NCI-H774 (cell line): ENCODE data around the gene VCL.

Experiments used
- DNase-seq: peaks from one replicate; lab custom pipeline; 2025; lab: John Stamatoyannopoulos, UW

Gene VCL

DNA sequence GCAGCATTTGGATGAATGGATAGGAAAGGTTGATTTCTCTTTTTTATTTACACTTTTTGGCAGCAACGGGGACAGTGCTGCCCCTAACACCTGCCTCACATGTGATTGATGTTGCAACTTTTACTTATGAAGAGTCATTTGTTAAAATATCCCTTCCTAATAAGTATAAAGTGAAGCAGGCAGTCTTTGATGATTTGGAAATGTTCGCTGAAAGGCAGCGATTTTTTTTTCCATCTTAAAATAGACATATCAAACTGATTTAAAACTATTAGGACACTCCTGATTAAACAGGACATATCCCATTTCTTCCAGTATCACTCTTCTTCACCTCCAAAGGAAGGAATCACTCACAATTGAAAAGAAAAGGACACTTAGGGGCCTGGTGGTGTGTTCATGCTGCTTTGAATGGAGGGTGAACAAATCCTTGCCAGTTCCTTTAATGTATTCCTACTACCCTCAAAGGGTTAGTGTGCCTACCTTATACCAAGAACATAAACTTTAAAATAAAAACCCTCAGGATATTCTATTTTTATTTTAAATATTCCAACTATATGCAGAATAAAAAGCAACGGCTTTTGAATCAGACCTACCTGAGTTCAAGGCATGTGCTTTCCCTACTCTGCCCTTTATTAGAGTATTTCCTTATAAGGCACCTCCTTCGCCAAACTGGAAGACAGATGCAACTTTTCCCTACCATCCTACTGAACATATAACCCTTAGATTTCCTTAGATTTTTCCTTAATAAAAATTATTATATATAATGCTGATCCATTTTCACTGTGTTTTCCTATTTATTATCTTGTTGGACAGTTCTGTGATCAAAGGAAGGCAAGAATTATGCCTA lies 154.2 kb downstream of the VCL start:
- DNase-seq: no peak

DNA sequence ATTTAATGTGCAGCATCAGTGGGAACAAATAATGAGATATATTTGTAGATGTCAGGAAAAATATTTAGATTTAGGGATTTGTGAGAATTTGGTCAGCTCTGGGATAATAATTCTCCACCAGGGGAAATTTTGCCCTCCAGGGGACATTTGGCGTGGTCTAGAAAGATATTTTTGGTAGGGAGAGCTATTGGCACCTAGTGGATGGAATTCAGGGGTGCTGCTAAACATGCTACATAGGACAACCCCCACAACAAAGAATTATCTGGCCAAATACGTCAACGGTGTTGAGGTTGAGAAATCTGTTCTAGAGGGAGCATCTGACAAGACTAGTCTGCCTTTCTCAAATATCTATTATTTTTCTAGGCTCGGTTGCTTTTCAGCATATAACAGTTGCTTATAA lies 155.2 kb downstream of the VCL start:
- DNase-seq: no peak

DNA sequence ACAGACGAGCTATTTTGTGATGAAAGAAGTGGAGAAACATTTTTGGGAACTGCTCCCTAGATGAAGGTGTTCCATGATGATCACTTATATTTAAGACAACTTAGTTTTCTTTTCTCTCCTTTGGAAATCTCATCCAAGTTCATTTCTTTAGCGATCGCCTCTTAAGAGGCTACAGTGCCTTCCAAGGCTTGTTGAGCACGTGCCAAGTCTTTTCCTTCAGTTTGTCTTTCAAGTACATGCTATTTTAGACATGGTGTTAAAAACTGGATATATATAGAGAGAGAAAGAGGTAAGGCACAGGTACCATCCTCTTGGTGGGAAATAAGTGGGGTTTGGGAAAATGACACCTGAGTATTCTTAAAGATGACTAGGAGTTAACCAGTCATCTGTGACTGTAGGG lies 155.8 kb downstream of the VCL start:
- DNase-seq: no peak

DNA sequence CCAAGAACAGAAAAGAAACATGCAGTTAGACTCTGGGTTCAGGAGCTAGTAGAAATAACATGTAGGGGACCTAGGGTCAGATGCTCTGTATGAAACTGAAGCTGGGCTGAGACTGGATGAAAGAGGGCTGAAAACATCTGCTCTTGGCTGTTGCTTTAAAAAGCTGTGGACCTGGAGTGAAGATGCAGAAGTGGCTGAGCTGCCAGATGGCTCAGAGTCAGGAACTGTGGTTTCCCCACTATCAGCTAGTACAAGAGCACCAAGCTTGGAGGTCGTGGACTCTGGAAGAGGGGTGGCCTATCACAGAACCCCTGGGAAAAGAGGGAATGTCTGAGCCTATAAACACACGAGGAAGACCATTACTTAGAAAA lies 159.0 kb downstream of the VCL start:
- no peak for DNase-seq

DNA sequence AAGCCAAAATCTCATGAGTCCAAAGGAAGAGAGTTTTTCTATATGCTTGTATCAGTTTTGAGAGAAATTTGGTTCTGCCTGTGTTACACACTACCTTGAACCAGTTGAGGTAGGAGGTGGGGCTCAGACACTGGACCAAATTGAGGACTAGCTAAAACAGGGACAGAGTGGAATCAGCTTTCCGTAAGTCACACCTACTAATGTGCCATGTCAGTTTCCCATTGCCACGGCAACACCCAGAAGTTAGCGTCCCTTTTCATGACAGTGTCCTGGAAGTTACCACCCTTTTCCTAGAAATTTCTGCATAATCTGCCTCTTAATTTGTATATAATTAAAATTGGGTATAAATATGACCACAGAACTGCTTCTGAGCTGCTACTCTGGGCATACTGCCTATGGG lies 162.1 kb downstream of the VCL start:
- no peak for DNase-seq

DNA sequence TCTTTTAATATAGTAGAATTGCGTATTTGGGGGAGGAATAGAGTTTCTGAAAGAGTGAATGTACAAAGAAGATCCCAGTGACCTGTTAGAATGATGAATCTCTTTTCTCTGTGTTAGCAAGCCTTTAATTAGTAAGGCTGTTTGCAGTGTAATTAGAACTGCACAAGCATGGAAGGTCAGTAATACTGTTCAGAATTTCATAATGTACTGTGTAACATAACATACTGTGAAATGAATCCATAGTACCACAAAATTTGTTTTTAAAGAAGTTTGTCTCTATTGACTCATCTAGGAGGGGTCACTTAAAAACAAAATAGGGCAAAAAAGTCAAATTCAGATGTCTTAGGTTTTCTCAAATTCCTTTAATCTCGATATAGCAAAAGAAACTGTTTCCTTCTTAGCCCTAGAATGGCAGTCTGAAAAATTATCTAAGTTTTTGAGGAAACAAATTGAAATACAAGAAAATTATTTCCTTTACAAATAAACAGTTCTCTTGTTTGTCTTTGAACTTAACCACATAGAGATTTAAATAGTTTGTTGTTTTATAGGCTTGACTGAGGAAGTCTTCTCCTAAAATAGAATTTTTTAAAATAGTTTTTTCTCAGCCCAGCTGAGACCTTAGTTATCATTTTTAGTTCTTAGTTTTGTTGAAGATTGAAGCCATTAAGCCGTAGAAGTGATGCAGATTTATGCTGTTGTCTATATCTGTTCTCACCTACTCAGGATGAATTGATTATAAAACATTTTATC lies 165.6 kb downstream of the VCL start:
- DNase-seq: no peak

DNA sequence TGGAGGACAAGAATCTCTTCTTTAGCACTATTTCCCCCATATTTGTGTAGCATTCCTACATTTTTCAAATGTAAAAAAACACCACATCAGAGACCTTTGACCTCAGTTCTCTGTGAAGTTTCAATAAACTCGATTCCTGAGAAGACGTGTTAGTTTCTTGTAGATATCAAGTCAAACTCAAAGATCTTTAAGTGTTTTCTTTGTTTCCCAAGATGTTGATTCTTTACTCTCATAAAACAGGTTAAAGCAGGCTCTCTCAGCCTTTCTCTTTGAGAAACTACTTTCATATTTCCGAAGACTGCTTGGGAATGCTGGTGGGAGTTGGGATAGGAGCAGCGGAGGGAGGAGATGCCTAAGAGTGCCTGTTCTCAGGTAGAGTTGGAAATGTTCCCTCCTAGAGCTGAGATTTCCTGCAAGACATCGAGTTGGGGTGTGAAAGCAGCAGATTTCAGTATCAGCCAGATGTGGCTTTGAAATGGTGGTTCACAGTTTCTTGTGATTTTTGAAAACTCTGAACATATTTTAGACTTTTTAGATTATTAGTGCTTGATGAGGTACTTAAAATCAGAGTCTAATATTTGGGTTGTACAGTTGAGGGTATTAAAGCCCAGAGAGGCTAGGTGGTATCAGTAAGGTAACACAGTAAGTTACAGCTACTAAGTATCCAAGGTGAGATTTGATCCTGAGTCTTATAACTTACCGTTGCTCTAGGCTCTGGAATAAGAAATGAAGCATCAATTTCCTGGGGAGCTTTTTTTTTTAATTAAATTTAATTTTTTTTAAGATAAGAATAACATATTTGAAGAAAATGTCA lies 167.0 kb downstream of the VCL start:
- DNase-seq: no peak

DNA sequence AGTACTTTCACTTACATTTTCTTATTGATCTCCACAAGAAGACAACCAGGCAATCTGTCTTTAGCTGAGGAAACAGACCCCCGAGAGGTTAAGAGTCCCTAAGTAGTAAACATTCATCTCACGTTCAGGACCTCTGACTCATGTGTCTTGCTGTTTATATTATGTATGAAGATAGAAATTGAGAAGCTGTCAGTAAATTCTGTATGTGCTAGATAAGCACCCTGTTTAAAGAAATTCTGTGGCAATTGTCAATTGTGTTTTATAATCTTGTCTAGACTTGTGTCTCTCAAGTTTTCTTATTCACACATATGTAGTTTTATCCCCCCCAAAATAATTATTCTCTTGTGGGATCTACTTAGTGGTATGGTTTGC lies 167.6 kb downstream of the VCL start:
- no peak for DNase-seq

DNA sequence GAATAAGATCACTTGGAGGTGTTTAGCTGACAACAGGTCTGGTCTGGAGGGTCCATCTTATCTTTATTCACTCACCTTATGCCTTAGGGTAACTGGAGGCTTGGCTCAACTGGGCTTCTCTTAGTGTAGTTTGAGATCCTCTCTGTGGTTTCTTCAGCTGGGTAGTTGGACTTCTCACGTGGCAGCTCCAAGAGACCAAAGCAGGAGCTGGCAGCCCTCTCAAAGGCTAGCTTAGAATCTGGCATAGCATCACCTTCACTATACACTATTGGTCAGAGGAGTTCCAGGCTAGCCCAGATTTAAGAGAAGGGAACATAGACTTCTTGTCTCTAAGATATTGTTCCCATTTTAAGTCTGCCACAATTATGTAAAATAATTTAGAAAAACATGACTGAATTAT lies 169.5 kb downstream of the VCL start:
- DNase-seq: no peak
